ENCODE measurements around the gene SLCO2A1.

SLCO2A1 gene

DNA sequence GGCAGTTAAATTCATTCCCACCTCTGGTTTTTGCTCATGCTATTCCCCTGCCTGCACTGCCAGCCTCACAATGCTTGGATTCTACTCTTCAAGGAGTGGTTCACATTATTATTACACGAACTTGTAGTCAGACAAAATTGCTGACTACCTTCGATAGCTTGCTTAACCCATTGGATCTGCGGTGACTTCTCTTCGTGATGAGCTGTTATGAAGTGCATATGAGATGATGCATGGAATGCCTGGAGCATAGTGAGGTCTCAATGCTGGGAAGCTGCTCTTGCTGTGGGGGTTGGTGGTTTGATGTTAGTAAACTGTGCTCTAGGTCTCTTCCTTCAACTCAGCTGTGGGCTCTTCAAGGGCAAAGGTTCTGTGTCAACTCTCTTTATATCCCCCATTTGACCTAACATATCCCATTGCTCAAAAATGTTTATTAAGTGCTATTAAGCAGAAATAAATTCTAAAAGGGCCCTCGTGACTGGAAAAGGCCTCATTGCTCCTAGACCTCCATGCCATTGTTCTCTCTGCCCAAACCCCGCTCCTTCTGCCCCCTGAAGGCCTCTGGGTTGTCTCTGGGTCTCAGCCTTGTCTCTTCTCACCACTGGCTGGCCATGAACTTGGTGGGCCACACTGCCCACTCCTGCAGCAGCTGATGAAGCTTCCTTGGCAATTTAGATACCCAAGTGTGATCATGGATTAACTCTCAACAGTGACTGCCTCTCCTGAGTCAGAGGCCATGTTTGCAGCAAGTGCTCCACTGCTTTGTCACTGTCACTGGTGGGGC, 4.5 kb upstream of the SLCO2A1 start:
- no peak for DNase-seq (ENCODE audit: low read depth in 2 of 2)

DNA sequence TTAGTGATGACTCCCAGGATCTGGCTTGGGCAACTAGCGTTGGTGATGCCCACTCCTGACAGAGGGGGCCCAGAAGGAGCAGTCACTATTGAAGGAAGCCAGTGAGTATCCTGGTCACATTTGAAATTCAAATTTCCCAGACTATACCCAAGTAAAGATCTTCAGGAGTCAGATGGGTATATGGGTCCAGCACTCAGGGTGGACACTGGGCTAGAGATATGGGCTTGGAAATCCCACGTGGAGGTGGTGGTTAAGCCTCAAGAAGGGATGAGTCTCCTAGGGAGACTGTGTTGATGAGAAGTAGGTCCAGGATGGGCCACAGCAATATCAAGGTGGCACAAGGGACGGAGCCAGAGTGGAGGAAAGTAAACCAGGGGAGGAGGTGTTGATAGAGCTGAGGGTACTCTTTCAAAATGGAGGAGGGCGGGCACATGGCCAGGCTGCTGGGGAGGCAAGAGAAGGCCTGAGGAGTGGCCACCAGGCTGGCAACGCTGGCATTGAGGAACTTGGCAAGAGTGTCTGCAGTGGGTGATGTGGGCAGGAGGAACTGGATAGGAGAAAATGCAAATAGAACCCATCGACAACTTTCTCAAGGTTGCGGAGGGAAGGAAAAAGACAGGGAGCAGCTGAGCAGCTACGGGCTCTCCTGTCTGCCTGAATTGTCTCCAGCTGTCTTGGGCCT, 3.7 kb upstream of the SLCO2A1 start:
- DNase-seq (ENCODE audit: low read depth in 2 of 2) = no peak

DNA sequence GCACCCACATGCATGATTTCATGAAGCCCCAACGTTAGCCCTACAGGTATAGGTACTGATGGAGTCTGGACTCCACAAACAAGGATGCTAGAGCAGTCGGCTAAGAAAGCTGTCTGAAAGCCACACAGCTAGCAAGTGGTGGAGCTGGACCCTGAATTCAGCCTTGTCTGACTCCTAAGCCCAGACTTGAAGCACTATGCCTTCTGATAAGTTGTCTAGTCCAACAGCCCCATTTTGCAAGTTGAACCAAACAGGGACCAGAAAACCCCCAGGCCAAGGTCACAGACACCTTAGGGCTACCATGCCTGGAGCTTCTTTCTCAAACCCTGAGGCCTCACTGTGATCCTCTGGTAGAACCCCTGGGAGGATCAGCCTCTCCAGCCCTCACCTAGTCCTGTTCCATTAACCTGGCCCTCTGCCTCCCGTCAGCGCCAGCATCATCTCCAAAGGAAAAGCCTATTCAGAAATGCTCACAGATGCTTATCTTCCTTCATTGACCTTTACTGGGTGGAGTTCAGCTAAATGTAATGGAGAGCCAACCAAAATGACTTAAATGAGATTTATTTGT, 1.7 kb upstream of the SLCO2A1 start:
- DNase-seq (ENCODE audit: low read depth in 2 of 2) = no peak

DNA sequence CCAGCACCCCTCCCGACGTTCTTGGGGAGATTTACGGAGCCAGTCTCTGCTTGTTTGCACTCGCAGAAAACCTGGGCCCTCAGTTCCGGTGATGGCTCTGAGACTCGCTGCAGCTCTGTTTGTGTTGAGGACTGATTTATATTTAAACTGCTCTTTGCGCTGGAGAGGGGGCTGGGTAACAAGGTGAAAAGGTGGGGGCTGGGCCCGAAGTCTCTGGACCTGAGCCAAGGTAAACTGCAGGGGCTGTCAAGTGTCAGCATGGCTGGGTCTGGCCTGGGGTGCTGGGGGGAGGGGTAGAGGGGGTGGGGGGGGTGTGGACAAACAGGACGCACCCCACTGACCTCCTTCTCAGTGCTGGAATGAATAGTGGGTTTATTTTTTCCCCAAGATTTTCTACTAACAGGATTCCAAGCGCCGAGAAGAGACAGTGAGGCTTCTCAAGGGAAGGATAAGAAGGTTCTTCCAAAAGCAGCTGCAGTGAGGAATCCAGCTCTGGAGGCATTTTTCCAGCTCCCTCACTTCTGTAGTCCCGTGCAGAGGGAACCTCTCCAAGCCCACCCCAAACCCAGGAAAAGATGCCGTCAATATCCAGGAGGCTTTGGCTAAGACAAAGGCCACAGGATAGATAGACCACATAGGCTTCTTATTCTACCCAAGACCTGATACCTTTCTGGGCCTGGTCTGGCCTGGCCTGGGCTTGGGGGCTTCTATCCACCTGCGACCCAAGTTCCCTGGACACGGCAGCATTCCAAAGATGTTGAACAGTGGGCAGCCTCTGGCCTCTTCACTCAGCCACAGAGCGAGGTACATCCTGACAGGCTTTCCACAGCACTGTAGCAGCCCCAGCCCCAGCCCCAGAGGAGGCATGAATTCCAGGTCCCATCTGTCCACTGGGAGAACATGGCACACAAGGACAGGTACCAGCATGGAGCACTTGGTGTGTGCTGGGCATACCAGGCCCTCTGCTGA, 938 bp upstream of the SLCO2A1 start:
- no peak for DNase-seq (ENCODE audit: low read depth in 2 of 2)

DNA sequence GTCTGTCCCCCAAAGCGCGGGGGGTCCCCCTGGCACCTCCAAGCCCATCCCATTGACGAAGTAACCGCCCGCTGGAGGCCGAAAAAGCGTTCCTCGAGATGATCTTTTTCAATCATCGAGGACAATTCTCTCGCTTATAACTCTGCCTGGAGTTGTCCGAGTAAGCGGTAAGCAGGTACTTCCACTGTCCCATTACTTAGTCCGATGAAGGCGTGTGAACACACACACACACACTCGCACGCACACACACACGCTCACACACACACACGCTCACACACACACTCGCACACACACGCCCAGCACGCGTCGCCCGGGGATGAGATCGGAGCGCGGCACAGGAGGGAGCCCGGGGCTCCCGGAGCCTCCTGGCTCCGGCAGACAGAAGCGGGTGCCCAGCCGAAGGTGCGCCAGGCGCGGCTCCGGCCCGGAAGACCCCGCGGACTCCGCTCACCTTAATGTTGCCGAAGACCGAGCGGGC, 430 bp downstream of the SLCO2A1 start:
- no peak for DNase-seq (ENCODE audit: low read depth in 2 of 2)

DNA sequence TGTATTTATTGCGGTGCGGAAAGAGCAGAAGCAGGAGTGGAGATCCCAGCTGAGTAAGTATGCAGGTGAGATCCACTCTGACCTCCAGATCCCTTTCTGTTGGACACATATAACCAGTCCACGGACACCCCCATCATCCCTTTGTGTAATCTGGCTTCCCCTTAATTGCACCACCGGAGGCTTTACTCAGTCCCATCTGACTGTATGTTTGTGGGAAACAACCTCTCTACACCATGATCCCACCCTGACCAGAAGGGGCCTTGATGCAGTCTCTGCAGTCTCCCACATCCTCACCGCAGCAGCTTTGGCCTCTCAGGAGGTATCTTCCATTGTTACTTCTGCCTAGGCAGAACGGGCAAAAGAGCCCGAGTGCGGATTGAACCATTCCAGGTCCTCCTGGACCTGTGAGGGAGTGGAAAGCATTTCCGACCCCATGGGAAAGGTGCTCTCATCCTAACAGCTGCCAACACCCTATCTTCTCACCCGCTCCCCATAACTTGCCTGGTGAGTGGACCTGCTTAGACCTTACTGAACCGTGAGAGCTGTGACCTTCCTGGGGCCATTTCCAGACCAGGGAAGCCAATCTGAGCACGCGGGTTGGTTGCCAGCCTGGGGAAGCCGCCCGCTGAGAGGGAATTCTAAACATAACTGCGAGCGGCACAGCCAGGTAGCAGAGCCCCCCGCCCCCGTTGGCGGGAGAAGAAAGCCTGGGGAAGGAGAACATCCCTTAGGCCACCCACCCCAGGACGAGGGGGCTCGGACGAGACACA, 1.1 kb downstream of the SLCO2A1 start:
- DNase-seq (ENCODE audit: low read depth in 2 of 2) = no peak

DNA sequence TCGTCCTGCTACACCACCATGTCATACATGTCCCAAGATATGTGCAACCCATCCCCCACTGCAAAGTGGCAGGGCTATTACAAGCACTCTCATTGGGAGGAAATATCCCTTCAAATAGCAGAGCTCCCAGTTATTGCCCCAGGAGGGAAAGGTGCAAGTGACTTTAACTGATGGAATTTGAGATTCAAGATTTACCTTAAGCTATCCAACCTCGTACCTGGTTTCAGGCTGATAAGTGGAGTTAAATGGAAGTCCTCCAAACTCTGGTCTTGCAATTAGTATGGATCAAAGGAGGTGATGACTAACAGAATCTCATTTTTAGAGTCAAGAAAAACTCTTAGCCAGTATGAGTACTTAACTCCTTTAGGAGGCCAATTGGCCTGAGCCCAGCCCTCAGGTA, 2.1 kb downstream of the SLCO2A1 start:
- no peak for DNase-seq (ENCODE audit: low read depth in 2 of 2)

DNA sequence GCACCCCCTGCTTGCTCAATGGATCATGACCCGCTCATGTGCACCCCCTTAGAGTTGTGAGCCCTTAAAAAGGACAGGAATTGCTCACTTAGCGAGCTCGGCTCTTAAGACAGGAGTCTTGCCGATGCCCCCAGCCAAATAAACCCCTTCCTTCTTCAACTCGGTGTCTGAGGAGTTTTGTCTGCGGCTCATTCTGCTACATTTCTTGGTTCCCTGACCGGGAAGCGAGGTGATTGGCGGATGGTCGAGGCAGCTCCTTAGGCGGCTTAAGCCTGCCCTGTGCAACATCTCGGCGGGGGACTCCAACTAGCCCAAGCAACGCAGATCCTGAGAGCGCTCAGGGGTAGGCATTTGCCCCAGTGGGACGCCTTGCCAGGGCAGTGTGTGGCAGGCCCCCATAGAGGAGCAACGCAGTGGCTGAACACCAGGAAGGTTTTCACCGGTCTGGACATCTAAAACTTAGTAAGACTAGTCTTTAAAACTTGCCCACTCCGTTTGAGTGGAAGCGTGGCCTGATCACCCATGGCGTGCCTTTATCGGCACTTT, 9.5 kb downstream of the SLCO2A1 start:
- no peak for DNase-seq (ENCODE audit: low read depth in 2 of 2)

DNA sequence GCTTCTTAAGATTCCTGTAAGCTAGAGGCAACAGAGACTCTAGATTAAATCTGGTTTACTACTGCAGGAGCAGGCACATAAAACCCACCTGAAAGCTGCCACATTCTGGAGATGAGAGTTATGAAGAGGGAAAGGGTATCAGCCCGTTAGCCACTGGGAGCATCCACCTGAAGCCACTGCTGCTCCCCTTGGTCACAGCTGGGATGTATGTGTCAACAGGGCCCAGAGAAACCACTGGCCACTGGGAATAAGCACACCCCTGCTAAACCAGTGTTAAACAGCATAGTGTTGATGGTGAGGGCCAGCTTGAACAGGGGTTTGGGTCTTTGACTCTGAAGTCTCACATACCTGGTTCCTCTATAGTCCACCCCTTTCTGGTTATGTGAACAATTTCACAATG, 10.9 kb downstream of the SLCO2A1 start:
- DNase-seq (ENCODE audit: low read depth in 2 of 2) = no peak

DNA sequence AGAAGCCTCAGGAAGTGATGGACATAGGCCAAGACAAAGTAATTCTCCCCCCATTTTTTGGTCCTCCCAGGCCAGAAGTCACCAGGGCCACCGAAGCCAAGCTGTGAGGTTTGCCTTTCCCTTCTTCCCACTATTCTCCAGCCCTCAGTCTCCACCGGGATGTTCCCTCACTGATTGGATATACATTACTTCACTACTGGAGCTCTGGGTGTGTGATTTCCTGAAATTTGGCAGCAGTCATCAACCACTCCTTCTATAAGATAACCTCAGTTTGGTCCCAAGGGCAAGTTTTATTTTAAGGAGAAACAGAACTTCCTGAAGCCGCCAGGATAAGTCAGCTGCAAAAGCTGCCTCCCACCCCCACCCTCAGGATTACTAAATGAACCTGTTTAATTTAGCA, 11.3 kb downstream of the SLCO2A1 start:
- DNase-seq (ENCODE audit: low read depth in 2 of 2) = no peak

DNA sequence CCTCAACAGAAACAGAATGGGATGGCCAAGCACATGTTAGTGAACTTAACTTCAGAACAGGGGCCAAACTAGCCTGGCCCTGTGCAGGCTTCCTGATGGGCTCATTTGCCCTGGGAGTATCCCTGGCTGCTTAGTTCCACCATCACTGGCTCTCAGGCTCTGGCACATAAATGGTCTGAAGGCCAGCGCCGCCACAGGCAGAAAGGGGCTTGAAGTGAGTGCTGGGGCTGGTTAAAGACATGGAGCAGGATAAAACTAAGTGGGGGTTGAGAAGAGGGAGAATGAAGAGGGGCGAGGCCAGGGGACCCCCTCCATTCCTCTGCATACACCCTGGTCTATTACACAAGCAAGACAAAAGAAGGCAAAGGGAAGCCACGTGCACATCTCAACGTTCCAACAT, 12.2 kb downstream of the SLCO2A1 start:
- no peak for DNase-seq (ENCODE audit: low read depth in 2 of 2)

DNA sequence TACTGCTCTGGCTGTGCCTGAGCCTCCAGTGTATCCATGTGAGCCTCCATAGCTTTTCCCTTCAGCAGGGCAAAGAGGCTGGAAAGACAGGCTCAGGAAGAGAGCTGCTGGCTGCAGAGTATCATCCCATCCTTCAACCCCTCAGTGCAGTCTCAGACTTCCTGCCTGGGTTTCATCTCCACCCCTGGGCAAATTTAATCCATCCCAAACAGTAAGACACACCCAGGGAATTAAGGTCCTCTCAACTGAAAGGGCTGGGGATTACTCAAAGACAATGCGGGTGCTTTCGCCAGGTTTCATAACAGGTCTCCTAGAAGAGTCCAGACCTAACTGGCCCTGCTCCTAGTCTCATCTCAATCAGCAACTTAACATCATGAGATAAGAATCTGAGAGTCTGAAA, 15.5 kb downstream of the SLCO2A1 start:
- DNase-seq (ENCODE audit: low read depth in 2 of 2) = no peak

DNA sequence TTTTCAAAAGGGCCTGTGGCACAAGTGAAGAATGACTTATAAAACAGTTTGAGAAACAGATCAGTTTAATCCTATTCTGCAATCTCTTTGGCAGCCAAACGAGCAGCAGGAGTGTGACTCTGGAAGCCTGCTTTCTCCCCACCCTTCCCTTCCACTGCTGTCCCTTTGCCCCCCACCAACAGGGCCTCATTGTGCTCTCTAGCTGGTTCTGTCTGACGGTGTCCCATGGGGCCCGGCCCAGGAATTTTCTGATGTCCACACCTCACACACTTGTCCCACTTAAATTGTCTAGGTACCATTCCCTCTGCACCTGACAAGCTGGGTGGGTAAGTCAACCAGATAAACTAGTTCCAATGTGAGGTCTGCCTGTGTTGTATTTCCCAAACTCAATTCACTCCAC, 16.4 kb downstream of the SLCO2A1 start:
- no peak for DNase-seq (ENCODE audit: low read depth in 2 of 2)

DNA sequence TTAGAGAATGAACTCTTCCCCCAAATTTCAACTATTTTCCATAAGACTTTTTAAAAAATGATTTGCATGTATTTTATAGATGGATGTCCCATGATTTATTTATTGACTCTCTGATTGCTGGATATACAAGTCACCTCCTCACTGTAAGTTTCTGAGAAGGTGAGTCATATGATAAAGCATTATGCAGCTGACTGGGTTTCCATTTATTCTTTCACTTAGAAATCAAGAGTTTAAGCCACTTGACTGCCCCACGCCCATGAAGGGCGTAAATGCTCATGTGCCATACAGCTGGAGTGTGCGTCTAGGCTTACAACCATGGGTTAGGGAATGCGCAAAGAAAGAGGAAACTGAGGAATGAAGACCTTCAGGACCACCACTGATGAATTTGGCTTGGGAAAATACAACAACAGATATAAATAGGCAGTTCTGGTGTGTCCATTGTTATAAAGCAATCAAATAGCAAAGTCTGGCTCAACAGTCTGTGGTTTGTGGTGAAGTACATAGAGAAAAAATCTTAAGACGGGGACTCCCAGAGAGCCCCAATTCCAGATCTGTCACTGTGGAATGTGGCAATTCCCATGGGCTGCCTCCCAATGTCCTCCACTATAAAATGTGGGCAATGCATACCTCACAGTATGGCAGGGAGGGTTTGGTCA, 20.3 kb downstream of the SLCO2A1 start:
- DNase-seq (ENCODE audit: low read depth in 2 of 2) = no peak

DNA sequence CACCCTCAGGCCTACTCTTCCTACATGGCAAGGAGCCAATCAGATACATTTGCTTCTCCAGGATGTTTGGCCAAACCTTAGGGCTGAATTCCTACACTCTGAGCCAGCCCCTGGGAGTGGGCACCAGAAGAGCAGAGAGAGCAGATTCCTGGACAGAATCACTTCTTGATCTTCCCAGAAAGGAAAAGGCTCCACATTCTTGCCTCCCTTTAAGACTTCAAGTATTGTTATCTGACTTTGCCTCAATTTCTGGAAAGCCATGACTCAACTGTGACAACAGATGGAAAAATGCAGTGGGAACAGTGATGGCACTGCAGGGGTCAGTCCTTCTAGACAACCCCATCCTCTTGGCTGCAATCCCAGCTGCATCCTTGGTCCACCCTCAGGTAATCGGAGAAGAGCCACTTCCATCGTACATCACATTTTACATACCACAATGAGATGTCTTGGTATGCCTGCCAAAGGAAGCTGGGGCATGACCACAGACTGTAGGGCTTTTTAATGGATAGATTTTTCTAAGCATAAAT, 21.0 kb downstream of the SLCO2A1 start:
- no peak for DNase-seq (ENCODE audit: low read depth in 2 of 2)

DNA sequence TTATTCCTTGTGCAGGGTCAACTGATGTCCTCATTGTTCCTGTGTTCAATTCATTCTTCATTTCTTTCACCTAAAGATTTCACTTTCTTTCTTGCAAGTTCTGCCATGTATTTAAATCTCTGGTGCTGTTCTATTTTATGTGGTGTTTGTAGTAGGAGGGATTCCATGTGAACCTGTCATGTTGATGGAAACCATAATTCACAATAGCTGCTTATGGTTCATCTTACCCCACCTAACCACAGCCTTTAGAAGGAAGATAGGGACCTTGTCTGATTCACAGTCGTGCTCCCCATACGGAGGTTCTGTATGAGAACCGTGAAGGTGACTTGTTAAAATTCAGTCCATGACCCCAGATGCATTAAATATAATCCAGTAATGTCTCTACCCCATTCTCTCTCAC, 21.9 kb downstream of the SLCO2A1 start:
- DNase-seq (ENCODE audit: low read depth in 2 of 2) = no peak

DNA sequence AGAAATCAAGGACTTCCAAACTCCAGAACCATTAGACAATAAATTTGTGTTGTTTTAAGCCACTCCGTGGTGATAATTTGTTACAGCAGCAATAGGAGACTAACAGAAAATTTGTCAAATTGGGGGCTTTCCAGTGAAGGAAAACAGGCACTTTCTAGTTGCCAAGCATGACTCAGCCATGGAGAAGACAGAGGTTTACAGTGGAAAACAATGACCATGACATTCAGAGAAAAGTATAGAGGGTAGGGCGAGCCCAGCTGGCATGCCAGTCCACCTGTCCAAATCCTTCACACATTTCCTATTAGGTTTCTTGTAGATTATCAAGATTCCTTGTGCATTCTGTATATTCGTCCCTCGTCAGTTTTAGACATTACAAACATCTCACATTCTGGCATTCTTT, 24.9 kb downstream of the SLCO2A1 start:
- DNase-seq (ENCODE audit: low read depth in 2 of 2) = no peak

DNA sequence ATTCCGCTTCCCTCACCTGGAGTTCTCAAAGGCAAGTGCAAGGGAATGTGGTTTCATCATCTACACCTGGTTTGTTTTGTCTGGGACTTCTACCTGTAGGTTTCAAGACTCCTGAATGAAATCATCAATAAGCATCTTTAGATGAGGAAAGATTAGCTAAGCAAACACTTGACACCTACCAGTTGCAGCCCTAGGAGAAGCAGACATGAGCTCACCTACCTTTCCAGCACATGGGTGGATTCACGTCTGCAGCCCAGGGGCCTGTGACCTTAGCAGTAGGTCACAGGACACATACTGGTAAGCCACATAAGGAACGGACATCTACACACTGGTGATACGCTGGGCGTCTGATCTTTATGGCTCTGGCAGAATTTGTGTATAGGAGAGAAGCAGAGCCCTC, 26.7 kb downstream of the SLCO2A1 start:
- no peak for DNase-seq (ENCODE audit: low read depth in 2 of 2)

DNA sequence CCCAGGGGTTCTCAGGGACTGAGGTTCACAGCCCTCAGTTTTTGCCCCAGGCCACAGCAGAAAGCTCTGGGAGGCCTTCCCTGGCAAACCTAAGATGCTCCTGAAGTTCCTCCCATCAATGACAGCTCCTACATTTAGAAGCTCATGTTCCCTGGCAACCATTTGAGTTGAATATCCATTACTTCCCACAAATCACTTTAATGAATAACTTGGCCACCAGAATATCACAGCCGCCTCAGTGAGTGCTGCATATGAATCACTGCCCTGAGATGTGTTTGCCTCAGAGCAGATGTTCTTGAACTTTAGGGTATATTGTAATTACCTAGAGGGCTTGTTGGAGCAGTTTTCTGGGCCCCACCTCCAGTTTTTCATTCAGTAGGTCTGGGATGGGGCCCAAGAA, 27.4 kb downstream of the SLCO2A1 start:
- DNase-seq (ENCODE audit: low read depth in 2 of 2) = no peak

DNA sequence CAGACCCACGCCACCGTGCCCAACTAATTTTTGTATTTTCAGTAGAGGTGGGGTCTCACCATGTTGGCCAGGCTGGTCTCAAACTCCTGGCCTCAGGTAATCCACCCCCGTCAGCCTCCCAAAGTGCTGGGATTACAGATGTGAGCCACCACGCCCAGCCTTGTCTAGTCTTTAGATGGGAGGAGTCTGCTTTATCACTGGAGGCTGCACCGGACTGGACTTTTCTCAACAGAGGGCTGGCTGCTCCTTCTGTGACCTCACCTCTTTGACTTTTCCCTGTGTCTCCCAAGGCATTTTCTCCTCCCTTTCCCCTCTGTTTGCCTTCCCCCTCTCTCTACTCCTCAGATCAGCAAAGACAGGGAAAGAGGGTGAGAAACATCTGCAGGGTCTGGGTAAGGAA, 28.5 kb downstream of the SLCO2A1 start:
- no peak for DNase-seq (ENCODE audit: low read depth in 2 of 2)

Measured in activated CD8-positive, alpha-beta memory T cell treated with anti-CD3 and anti-CD28 coated beads for 4 hours (primary cell).